Aorta (tissue), 5 donors: ENCODE results near the gene GET3. TPM values are rescaled to one million over a fixed set of nuclear protein-coding genes. Genes with fewer than 3 reads are reported as not detected.
A peak's percentile ranks its signal among the peaks of the same experiment; 100 is the strongest.
"Not testable (repeated sequence)": the region's sequence is repeated elsewhere in the genome, so short reads cannot be mapped to it uniquely, and the experiment has no call there.

Experiments used
- ATAC-seq: fragments of 200-7000 bp; cut with Tn5 transposase; one replicate; pipeline ENCODE4 v1.9.1; 2022; ENCODE audit warnings: moderate library complexity; ENCODE audit not compliant: low FRiP score
- DNase-seq, 2 donors: peaks; one replicate each; pipeline ENCODE4 v3.0.0-alpha.2; 2020
- H3K27ac ChIP-seq, 2 donors: one replicate each; pipeline ENCODE4 v1.5.1; 2013; ENCODE audit warnings: low read length in 2 of 2, mild to moderate bottlenecking in 2 of 2, moderate library complexity in 2 of 2, control low read depth in 1 of 2, inconsistent platforms in 1 of 2, low read depth in 1 of 2
- H3K27me3 ChIP-seq, 2 donors: one replicate each; pipeline ENCODE4 v1.6.1; 2013; ENCODE audit warnings: control low read depth in 1 of 2, low read length in 1 of 2, mild to moderate bottlenecking in 1 of 2, moderate library complexity in 1 of 2; ENCODE audit not compliant: insufficient read depth in 2 of 2, control insufficient read depth in 1 of 2
- H3K36me3 ChIP-seq, 2 donors: one replicate each; pipeline ENCODE4 v1.6.1; 2013; ENCODE audit warnings: control low read depth in 1 of 2, low read length in 1 of 2, mild to moderate bottlenecking in 1 of 2; ENCODE audit not compliant: insufficient read depth in 2 of 2, control insufficient read depth in 1 of 2
- H3K4me1 ChIP-seq, 2 donors: one replicate each; pipeline ENCODE4 v1.6.1; 2013; ENCODE audit warnings: low read length in 2 of 2, control low read depth in 1 of 2, mild to moderate bottlenecking in 1 of 2, moderate library complexity in 1 of 2; ENCODE audit not compliant: insufficient read depth in 2 of 2, control insufficient read depth in 1 of 2
- H3K4me3 ChIP-seq, 2 donors: one replicate each; pipeline ENCODE4 v1.5.1; 2013; ENCODE audit warnings: low read length in 2 of 2, control low read depth in 1 of 2, mild to moderate bottlenecking in 1 of 2
- H3K9me3 ChIP-seq: one replicate; pipeline ENCODE4 v1.6.1; 2013; ENCODE audit warnings: mild to moderate bottlenecking, low read length; ENCODE audit not compliant: control insufficient read depth
- WGBS, 2 donors: extraction: QIAGEN DNeasy Blood & Tissue Kit; methylation state at CpG; one replicate each; pipeline ENCODE4 v1.1.7; 2013; 5-methylcytosine and 5-hydroxymethylcytosine counted together
- intact Hi-C, 2 donors: fragments of 100-400 bp; cut with DNase I; formaldehyde crosslinking; loops; one replicate each; pipeline versions ENCODE4 v1.14.2 to v1.15.0; 2022
- polyA plus RNA-seq, 2 donors: library from polyadenylated mRNA; stranded (reverse); fragments of 200-250 nt; gene quantifications; one replicate each; pipeline ENCODE4 v1.2.3, GENCODE V29; 2013
- total RNA-seq, 2 donors: library from RNA; stranded (reverse); fragmentation: NEBNext Ultra II Directional; extraction: Animal tissue kit (Norgen Biotek cat#: 25700); gene quantifications; one replicate each; pipeline ENCODE4 v1.2.1, GENCODE V29; 2021
- donor health status: healthy with polysubstance abuse.
- donor health status: Bipolar disorder and iron deficiency.
- donor health status: DM: no; HTN: no; CAD: no.
- donor health status: DM: no; HTN: no; CAD: no.
- donor health status: DM: yes; HTN: yes; CAD: no.

Gene GET3
- total and polyA plus RNA-seq, 4 donors, result 35.4 to 70.6 (median 51.7) TPM

DNA sequence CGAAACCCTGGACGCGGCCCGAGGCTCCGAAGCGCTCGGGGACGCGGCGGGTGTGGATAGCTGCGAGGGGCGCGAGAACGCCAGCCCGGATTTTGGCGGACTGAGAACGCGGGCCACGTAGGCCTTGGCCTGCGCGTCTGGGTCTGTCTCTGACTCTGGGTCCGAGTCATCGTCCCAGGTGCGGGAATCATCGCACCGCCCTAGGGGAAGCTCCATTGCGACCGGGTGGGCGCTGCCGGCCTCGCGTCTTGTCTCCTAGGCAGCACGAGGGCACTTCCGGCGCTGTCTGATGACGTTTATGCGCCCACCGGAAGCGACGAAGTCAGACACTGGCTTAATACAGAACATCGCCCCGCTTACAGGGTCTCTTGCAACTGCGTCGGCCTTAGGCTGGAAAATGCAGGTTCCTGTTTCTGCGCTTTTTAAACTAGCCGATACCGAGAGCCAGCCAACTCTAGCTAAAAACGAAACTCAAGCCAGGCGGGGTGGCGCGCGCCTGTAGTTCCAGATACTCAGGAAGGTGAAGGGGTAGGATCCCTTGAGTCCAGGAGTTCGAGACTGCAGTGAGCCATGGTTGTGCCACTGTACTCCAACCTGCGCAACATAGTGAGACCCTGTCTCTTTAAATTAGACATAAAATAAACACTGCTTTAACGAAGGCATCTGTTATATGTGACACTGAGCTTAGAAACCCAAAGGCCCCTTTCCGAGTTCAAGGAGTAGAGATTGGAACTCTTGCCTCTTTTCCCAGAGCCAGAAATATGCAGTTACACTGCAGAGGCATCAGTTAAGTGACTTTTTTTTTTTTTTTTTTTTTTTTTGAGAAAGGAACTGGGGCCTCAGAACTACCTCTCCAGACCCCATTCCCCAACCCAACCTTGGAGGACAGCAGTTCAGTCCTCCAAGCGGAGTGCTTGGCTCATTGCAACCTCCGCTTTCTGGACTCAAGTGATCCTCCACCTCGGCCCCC is 40.6 kb upstream of the GET3 start, which contains the start of gene FBXW9:
TSS of gene FBXW9 (minus strand) at position 266 of the 970 bp plus-strand sequence. CDS start at position 216, 50 bp downstream.
- peak within 1 kb of the TSS; percentile 65 to 74 for H3K4me3 ChIP-seq
- intact Hi-C loops, result no loop called here
- DNase-seq (peak; percentile 97 to 99), ATAC-seq (peak; percentile 94)
- 6% methylated on average over 59 of the region's 59 CpGs for WGBS, 2 donors
- no peaks in the 10 kb centered on the region for H3K9me3 ChIP-seq
- H3K27ac ChIP-seq, result peak within 1 kb of the TSS in 1 of 2 donors; percentile 82
- no peaks in the 10 kb centered on the region for H3K4me1 ChIP-seq
- H3K27me3 ChIP-seq, result no peaks in the 10 kb centered on the region
- H3K36me3 ChIP-seq, result no peaks in the 10 kb centered on the region

DNA sequence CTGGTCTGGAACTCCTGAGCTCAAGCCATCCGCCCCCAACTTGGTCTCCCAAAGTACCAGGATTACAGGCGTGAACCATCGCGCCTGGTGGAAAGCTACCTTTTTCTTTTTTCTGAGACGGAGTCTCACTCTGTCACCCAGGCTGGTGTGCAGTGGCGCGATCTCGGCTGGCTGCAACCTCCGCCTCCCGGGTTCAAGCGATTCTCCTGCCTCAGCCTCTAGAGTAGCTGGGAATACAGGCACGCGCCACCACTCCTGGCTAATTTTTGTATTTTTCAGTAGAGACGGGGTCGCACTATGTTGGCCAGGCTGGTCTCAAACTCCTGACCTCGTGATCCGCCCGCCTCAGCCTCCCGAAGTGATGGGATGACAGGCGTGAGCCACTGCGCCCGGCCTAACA is 39.9 kb upstream of the GET3 start:
- 96 to 97% methylated on average over 22 of the region's 22 CpGs for WGBS, 2 donors

DNA sequence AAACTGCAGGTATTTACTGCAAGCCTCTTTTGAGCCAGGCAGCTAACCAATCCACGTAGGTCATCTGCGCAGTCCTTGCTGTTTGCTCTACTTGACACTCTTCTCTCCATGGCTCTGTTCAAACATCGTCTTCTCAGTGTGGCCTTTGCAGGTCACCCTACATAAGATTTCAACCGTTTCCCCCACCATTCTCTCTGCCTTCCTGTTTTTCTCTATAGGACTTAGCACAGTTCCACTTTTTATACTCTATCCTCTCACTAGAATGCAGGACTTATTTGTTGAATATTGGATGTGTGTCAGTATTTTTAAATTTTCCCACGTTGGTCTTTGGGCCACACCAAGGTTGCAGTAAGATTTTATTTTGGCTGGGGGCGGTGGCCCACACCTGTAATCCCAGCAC is 39.2 kb upstream of the GET3 start:
- intact Hi-C loops, result no loop called here
- ATAC-seq (no peak), DNase-seq (no peak)
- H3K9me3 ChIP-seq, result no peaks in the 10 kb centered on the region
- H3K36me3 ChIP-seq, result peaks cover 0 to 2% of the 10 kb centered on the region in 2 donors
- no peak overlapping the region for H3K4me3 ChIP-seq
- no peaks in the 10 kb centered on the region for H3K27me3 ChIP-seq
- no peak overlapping the region for H3K27ac ChIP-seq
- 79 to 81% methylated on average over 6 of the region's 6 CpGs for WGBS, 2 donors
- H3K4me1 ChIP-seq, result no peaks in the 10 kb centered on the region

More for the DNA sequence above, 39.9 kb upstream of the GET3 start:
- H3K4me3 ChIP-seq, ATAC-seq, H3K27ac ChIP-seq, H3K4me1 ChIP-seq, DNase-seq, intact Hi-C loops, H3K36me3 ChIP-seq, H3K27me3 ChIP-seq, H3K9me3 ChIP-seq: not testable (repeated sequence)

DNA sequence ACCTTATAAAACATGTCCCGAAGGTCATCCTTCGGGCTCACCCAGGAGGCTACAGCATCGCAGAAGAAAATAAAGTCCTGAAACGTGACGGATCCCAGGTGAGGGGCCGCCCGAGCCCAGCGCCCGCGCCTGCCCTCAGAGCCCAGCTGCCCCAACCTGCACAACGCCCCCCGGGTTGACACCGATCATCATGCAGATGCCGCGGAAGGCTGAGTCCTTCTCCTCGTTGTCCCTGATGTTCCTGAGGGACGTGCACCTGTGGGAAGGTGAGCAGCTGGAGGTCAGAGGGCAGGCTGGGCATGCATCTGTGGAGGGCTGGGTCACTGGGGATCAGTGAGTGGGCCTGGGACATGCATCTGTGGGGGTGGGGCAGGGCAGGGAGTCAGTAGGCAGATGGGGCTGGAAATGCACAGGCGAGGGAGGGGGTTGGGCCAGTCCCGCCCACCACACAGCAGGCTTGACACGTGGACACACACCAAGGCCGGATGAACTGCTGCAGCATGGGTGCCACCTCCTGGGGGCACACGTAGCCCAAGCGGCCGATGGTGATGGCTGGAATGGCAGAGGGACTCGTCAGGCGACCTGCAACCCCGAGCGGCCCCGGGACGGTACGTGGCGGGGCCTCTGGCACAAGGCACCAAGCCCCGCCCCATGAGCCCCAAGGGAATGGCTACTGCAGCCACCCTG is 35.6 kb upstream of the GET3 start:
- Histone ChIP-seq H3K4me3 (no peak overlapping the region), H3K4me1 (no peaks in the 10 kb centered on the region), H3K27ac (no peak overlapping the region), H3K9me3 (no peaks in the 10 kb centered on the region), H3K36me3 (peaks cover 0 to 12% of the 10 kb centered on the region in 2 donors), H3K27me3 (no peaks in the 10 kb centered on the region)
- DNase-seq (no peak), ATAC-seq (no peak)
- intact Hi-C loops, result no loop called here
- 86 to 87% methylated on average over 33 of the region's 33 CpGs for WGBS, 2 donors

DNA sequence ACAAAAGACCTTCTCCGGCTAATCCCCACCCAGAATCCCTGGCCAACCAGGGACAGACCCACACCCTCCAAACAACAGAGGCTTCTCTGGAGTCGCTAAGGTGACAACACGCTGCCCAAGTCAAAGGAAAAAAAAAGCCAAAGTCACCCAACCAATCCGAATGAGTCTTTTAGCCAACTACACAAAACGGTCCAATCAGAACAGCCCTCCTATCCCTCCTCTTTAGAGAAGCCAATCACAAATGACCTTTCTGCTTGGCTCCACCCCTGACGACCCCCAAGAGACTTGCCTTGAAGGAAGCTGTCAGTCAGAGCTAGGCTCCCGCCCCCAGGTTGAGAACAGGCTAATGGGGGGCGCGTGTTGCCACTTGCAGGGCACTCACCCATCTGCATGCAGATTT is 34.3 kb upstream of the GET3 start:
- DNase-seq (no peak), ATAC-seq (no peak)
- no peak overlapping the region for H3K27ac ChIP-seq
- H3K36me3 ChIP-seq, result peaks cover 0 to 12% of the 10 kb centered on the region in 2 donors
- H3K9me3 ChIP-seq, result no peaks in the 10 kb centered on the region
- no peaks in the 10 kb centered on the region for H3K4me1 ChIP-seq
- 47 to 51% methylated on average over 9 of the region's 9 CpGs for WGBS, 2 donors
- no peak overlapping the region for H3K4me3 ChIP-seq
- intact Hi-C loops, result no loop called here
- no peaks in the 10 kb centered on the region for H3K27me3 ChIP-seq

DNA sequence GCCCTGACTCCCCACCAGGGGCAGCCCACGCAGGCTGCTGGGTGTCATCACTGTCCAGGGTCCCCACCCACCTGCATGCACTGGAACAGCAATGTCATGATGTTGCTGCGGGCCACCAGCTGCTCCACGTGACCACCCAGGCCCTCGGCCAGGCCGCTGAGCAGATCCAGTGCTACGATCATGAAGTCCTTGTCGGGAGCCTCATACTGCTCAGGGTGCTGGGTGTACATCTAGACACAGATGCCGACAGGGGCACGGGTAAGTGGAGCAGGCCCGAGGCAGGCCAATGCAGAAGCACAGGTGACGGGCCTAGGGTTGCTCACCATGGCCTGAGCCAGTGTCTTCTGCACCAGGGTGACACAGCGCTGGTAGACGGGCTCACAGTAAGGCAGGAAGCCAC is 32.1 kb upstream of the GET3 start:
- Histone ChIP-seq H3K4me3 (no peak overlapping the region), H3K27me3 (no peaks in the 10 kb centered on the region), H3K4me1 (no peaks in the 10 kb centered on the region), H3K36me3 (peaks cover 0 to 12% of the 10 kb centered on the region in 2 donors), H3K9me3 (no peaks in the 10 kb centered on the region), H3K27ac (no peak overlapping the region)
- ATAC-seq, result no peak
- WGBS, 2 donors, result 90 to 92% methylated on average over 13 of the region's 13 CpGs
- intact Hi-C loops, result no loop called here
- DNase-seq, result no peak

DNA sequence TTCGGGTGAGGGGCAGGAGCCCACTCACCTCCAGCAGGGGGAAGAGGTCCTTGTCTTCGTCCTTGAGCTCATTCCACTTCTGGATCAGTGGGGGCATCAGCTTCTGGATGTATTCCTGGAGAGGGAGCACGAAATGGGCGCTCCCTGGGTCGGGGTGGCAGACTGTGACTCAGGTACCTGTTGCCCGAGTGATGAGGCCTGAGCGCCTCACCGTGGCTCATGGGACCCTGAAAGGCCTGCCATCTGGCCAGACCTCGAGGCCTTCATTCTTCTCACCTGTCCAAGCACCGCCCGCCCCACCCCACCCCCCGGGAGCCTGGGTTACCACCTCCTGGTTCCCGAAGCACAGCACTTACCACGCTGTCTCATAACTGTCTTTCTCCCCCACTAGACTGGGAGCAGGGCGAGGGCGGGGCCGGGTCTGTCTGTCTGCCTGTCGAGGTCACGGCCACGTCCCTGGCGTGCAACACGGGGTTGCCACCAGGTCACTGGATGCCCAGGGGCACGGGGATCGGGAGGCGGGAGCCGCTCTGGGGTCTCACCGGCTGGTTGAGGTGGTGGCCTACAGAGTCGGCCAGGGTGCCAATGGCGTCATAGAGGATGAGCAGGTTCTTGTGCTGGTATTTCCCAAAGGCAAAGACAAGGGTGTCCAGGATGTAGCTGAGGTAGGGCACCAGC is 31.5 kb upstream of the GET3 start:
- Histone ChIP-seq H3K27ac (no peak overlapping the region), H3K27me3 (no peaks in the 10 kb centered on the region), H3K4me1 (no peaks in the 10 kb centered on the region), H3K4me3 (no peak overlapping the region), H3K9me3 (no peaks in the 10 kb centered on the region), H3K36me3 (peaks cover 0 to 15% of the 10 kb centered on the region in 2 donors)
- ATAC-seq (no peak), DNase-seq (no peak)
- intact Hi-C loops, result no loop called here
- 90 to 96% methylated on average over 29 of the region's 29 CpGs for WGBS, 2 donors

DNA sequence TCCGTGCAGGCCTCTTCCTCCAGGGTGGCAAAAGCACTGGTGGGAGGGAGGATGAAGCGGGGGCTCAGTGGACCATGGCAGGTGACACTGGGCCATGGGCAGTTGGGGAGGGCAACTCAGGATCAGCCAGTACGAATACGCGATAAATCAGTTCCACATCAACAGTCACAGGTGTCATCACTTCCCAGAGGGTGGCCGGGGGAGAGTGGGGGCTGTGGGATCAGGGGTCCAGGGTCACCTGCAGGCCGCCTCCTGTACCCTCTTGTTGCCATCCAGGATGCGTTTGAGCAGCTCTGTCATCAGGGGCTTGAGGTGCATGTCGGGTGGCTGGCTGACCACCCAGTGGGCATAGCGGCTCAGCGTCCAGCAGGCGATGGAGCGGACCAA is 31.0 kb upstream of the GET3 start:
- H3K27me3 ChIP-seq, result no peaks in the 10 kb centered on the region
- H3K9me3 ChIP-seq, result no peaks in the 10 kb centered on the region
- WGBS, 2 donors, result 90 to 93% methylated on average over 12 to 13 of the region's 13 CpGs
- H3K4me3 ChIP-seq, result no peak overlapping the region
- DNase-seq (no peak), ATAC-seq (no peak)
- peaks cover 0 to 15% of the 10 kb centered on the region in 2 donors for H3K36me3 ChIP-seq
- no peak overlapping the region for H3K27ac ChIP-seq
- intact Hi-C loops, result no loop called here
- H3K4me1 ChIP-seq, result no peaks in the 10 kb centered on the region
